Erythroblast (primary cell): ENCODE results near the gene SLC16A8.

Source experiments
- GATA1 ChIP-seq: IDR thresholded peaks from 2 replicates; pipeline ENCODE4 v1.6.1; 2011; ENCODE audit warnings: low read depth, mild to moderate bottlenecking, control low read depth, low read length, moderate library complexity
- POLR2A ChIP-seq: IDR thresholded peaks from 2 replicates; pipeline ENCODE4 v1.6.1; 2011; ENCODE audit warnings: mild to moderate bottlenecking, low read length

DNA sequence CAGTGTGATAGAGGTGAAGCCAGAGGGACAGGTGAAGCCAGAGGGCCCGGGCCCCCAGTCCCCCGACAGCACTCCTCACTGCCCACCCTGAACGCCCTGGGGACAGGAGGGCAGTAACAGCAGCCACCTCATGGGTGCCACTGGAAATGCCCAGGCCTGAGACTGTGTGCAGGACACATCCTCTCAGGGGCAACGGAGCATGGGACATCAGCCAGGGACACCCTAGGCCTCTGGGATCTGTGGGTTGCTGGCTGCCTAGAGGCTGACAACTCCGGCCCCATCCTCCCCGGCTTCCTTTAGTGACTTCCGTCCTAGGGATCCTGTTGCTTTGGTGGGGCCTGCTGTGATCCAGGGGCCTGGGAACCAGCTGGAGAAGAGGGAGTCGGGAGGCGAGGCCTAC lies 43.9 kb upstream of the SLC16A8 start:
- TF ChIP-seq POLR2A (no peak), GATA1 (no peak)
